ENCODE data around the gene MAP2K6.

Gene MAP2K6

GRCh38 chr17:69427486-69428197 is 13.1 kb downstream of the MAP2K6 start:
- no peak for DNase-seq

- no peak for DNase-seq
These were observed 13.9 kb downstream of the MAP2K6 start for GRCh38 chr17:69428252-69428980.

- no peak for DNase-seq
These were observed 16.0 kb downstream of the MAP2K6 start for GRCh38 chr17:69430488-69430887.

GRCh38 chr17:69431835-69432234 is 17.3 kb downstream of the MAP2K6 start:
- DNase-seq, result no peak

GRCh38 chr17:69433093-69433492 is 18.6 kb downstream of the MAP2K6 start:
- DNase-seq, result no peak

GRCh38 chr17:69434164-69434579 is 19.7 kb downstream of the MAP2K6 start:
- DNase-seq, result no peak

GRCh38 chr17:69435971-69436696 is 21.6 kb downstream of the MAP2K6 start:
- no peak for DNase-seq

GRCh38 chr17:69437475-69437874 is 23.0 kb downstream of the MAP2K6 start:
- no peak for DNase-seq

- no peak for DNase-seq
These were observed 24.3 kb downstream of the MAP2K6 start for GRCh38 chr17:69438776-69439175.

- no peak for DNase-seq
These were observed 26.7 kb downstream of the MAP2K6 start for GRCh38 chr17:69441179-69441578.

- DNase-seq, result no peak
These were observed 28.6 kb downstream of the MAP2K6 start for GRCh38 chr17:69443138-69443537.

- no peak for DNase-seq
These were observed 29.5 kb downstream of the MAP2K6 start for GRCh38 chr17:69444023-69444422.

GRCh38 chr17:69445132-69445531 is 30.6 kb downstream of the MAP2K6 start:
- no peak for DNase-seq

- DNase-seq, result no peak
These were observed 33.2 kb downstream of the MAP2K6 start for GRCh38 chr17:69447726-69448125.

- DNase-seq, result no peak
These were observed 34.1 kb downstream of the MAP2K6 start for GRCh38 chr17:69448431-69449102.

GRCh38 chr17:69450131-69450530 is 35.6 kb downstream of the MAP2K6 start:
- no peak for DNase-seq

GRCh38 chr17:69450918-69451317 is 36.4 kb downstream of the MAP2K6 start:
- DNase-seq, result no peak

GRCh38 chr17:69451416-69452394 is 37.2 kb downstream of the MAP2K6 start:
- DNase-seq, result no peak

- no peak for DNase-seq
These were observed 38.3 kb downstream of the MAP2K6 start for GRCh38 chr17:69452664-69453260.

GRCh38 chr17:69454051-69454450 is 39.6 kb downstream of the MAP2K6 start:
- no peak for DNase-seq

GRCh38 chr17:69455040-69455439 is 40.5 kb downstream of the MAP2K6 start:
- no peak for DNase-seq

GRCh38 chr17:69457603-69458002 is 43.1 kb downstream of the MAP2K6 start:
- DNase-seq, result no peak

All from activated CD4-positive, alpha-beta T cell treated with anti-CD3 and anti-CD28 coated beads for 4 hours (primary cell).